Transverse colon (tissue), 4 donors: ENCODE measurements around the gene JPH3. TPM values are rescaled to one million over a fixed set of nuclear protein-coding genes. Genes with fewer than 3 reads are reported as not detected.

Experiments used
- DNase-seq: peaks from one replicate; pipeline ENCODE4 v3.0.0-alpha.2; 2019
- H3K27ac ChIP-seq, 4 donors: fragments of 200-600 bp; sonication (generic); 2 replicates each; pipeline ENCODE4 v1.5.1; 2016 to 2018; ENCODE audit warnings: inconsistent platforms in 4 of 4
- H3K27me3 ChIP-seq: fragments of 200-600 bp; sonication (generic); 2 replicates; pipeline ENCODE4 v1.5.1; 2017; ENCODE audit warnings: inconsistent platforms
- H3K36me3 ChIP-seq, 4 donors: fragments of 200-600 bp; sonication (generic); 2 replicates each; pipeline ENCODE4 v1.5.1; 2017 to 2019; ENCODE audit warnings: inconsistent platforms in 4 of 4
- H3K4me1 ChIP-seq, 4 donors: fragments of 200-600 bp; sonication (generic); 2 replicates each; pipeline ENCODE4 v1.5.1; 2017 to 2020; ENCODE audit warnings: inconsistent platforms in 4 of 4
- H3K4me3 ChIP-seq, 4 donors: fragments of 200-600 bp; sonication (generic); 1 replicate in 1 of 4; 2 replicates in 3 of 4; pipeline versions ENCODE4 v1.5.1 to v1.6.1; 2017 to 2019; ENCODE audit warnings: inconsistent platforms in 4 of 4
- H3K9me3 ChIP-seq, 2 donors: fragments of 200-600 bp; sonication (generic); 2 replicates each; pipeline ENCODE4 v1.5.1; 2017 to 2019; ENCODE audit warnings: inconsistent platforms in 2 of 2
- EP300 ChIP-seq: sonication (generic); formaldehyde crosslinking; IDR thresholded peaks from one replicate; pipeline ENCODE4 v1.6.1; 2017; ENCODE audit warnings: antibody characterized with exemption, low read depth
- POLR2A ChIP-seq: fragments of 450-650 bp; IDR thresholded peaks from one replicate; pipeline ENCODE4 v1.6.1; 2016; ENCODE audit warnings: antibody characterized with exemption, mild to moderate bottlenecking, moderate library complexity
- POLR2AphosphoS5 ChIP-seq, 3 donors: sonication (generic); formaldehyde crosslinking; IDR thresholded peaks; one replicate each; pipeline ENCODE4 v1.6.1; 2016; ENCODE audit warnings: antibody characterized with exemption in 3 of 3
- WGBS, 2 donors: methylation state at CpG; one replicate each; pipeline ENCODE4 v1.1.5; 2018; ENCODE audit warnings: low coverage in 1 of 2; 5-methylcytosine and 5-hydroxymethylcytosine counted together
- in situ Hi-C, 4 donors: fragments of 200-750 bp; cut with MboI; loops; one replicate each; pipeline versions ENCODE4 v1.15.0 to v1.15.1; 2017; ENCODE audit warnings: low sequenced_read_pairs in 3 of 4, low pct_ligation_motif_present in 1 of 4, low pct_unique_long_range_greater_than_20kb in 1 of 4
- intact Hi-C: fragments of 100-400 bp; cut with DNase I; formaldehyde crosslinking; loops from one replicate; pipeline ENCODE4 v1.15.1; 2023; ENCODE audit warnings: low total_unique reads
- total RNA-seq, 4 donors: library from RNA; depleted of rRNA; stranded (reverse); fragments of >200 nt; gene quantifications; one replicate each; pipeline ENCODE4 v1.1.0, GENCODE V29; 2016
- TF ChIP-seq, protein P1 (sequence below), 5 experiments: fragments of 200-600 bp in 3 of 5; fragments of 450-650 bp in 2 of 5; sonication (generic) in 3 of 5; IDR thresholded peaks; 1 replicate in 2 of 5; 2 replicates in 3 of 5; pipeline ENCODE4 v1.5.1; 2016 to 2017; ENCODE audit warnings: antibody characterized with exemption in 5 of 5, inconsistent platforms in 3 of 5, mild to moderate bottlenecking in 2 of 5, moderate library complexity in 1 of 5

The JPH3 gene
- total RNA-seq, 4 donors from 2014 or later: 0.32 to 5.2 (median 0.41) TPM; not detected in 1

DNA sequence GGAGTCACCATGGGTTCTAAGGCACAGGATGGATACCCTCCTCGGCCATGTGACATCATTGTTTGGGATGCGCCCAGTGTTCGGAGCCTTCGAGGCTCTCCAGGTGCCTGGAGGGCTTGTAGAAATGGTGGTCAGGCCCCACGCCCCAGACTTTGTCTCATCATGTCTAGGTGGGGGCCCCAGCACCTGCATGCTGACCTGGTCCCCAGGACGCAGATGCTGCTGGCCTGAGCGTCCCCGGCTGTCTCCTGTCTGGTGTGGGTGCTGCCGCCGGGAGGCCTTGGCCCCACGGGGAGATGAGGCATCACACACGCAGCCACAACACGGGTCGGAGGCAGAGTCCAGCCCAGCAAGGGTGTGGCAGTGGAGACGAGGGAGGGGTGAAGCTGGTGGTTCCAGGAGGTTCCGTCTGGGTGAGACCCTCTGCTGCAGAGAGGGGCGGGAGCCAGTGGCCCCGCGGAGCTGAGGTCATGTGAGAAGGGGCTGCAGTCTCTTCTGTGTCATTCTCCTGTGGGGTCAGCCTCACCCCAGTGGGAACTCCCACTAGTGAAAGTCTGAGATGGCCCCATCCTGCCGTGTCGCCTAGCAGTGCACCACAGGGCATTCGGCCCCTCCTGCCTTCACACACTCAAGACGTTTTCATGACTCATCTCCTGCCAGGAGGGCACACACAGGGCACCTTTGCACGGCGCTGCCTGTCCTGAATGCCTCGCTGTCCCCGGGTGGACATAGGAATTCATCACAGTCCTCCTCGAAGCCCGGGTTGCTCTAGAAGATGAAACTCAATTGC is 46.6 kb downstream of the JPH3 start:
- Histone ChIP-seq H3K27ac (no peak overlapping the region), H3K9me3 (no peaks in the 10 kb centered on the region), H3K4me1 (no peaks in the 10 kb centered on the region), H3K27me3 (peaks cover 42% of the 10 kb centered on the region), H3K36me3 (no peaks in the 10 kb centered on the region), H3K4me3 (no peak overlapping the region)
- in situ Hi-C loops (loop anchor here in 2 of 4 donors (25.0 kb wide), 2 partner anchors 237 to 337 kb away; partner anchors contain the start of gene C16orf95 (in 1 of the 2)), intact Hi-C loops (loop anchor here (10.0 kb wide), 1 partner anchor 224 kb away; no protein-coding TSS in a partner anchor)
- 65% methylated on average over 26 of the region's 29 CpGs; no CpG with 5 or more reads in 1 of the 2 donors for WGBS, 2 donors
- DNase-seq: no peak
- TF ChIP-seq POLR2AphosphoS5 (IDR thresholded peaks at IDR 0.05) (no peak), POLR2A (no peak), EP300 (no peak)
- TF ChIP-seq, protein P1, sequence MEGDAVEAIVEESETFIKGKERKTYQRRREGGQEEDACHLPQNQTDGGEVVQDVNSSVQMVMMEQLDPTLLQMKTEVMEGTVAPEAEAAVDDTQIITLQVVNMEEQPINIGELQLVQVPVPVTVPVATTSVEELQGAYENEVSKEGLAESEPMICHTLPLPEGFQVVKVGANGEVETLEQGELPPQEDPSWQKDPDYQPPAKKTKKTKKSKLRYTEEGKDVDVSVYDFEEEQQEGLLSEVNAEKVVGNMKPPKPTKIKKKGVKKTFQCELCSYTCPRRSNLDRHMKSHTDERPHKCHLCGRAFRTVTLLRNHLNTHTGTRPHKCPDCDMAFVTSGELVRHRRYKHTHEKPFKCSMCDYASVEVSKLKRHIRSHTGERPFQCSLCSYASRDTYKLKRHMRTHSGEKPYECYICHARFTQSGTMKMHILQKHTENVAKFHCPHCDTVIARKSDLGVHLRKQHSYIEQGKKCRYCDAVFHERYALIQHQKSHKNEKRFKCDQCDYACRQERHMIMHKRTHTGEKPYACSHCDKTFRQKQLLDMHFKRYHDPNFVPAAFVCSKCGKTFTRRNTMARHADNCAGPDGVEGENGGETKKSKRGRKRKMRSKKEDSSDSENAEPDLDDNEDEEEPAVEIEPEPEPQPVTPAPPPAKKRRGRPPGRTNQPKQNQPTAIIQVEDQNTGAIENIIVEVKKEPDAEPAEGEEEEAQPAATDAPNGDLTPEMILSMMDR (IDR thresholded peaks at IDR 0.05): no peak

DNA sequence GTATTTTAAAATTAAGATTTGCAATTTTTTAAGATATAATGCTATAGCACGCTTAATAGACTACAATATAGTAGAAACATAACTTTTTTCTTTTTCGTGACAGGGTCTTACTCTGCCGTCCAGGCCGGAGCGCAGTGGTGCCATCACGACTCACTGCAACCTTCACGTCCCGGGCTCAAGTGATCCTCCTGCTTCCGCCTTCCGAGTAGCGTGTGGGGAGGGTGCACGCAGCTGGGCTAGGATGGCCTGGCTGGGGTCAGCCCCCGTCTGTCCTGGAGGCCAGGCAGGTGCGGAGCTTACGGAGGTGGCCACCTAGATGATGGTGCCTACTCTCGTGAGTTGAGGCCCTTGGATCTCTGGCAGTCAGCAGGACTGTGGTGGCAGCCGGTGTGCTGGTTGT is 50.1 kb downstream of the JPH3 start:
- H3K36me3 ChIP-seq: no peaks in the 10 kb centered on the region
- TF ChIP-seq, protein P1 (IDR thresholded peaks at IDR 0.05): no peak
- TF ChIP-seq EP300 (no peak), POLR2AphosphoS5 (IDR thresholded peaks at IDR 0.05) (no peak), POLR2A (no peak)
- in situ Hi-C loops (no loop called here), intact Hi-C loops (no loop called here)
- H3K27ac ChIP-seq: no peak overlapping the region
- peaks cover 25% of the 10 kb centered on the region for H3K27me3 ChIP-seq
- H3K4me1 ChIP-seq: no peaks in the 10 kb centered on the region
- no peaks in the 10 kb centered on the region for H3K9me3 ChIP-seq
- no peak overlapping the region for H3K4me3 ChIP-seq
- WGBS, 2 donors: 86 to 94% methylated on average over 6 to 13 of the region's 17 CpGs
- DNase-seq: no peak

DNA sequence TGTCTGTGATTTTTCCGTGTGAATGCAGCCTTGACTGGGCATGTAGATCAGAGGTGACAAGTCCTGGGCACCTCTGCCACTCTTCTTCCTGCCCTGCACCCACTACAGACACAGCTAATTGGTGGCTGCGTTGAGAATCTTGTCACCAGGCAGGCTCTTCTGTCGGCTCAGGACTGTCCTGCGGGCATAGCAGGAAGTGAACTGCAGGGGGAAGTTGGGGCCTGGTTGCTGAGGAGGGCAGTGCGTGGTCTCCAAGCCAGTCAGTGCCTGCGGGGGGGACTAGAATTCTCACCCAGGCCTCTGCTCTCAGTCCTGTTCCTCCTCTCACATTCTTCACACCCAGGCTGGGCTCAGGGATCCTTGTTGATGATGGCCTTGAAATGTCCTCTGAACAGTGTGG is 50.5 kb downstream of the JPH3 start:
- intact Hi-C loops: no loop called here

DNA sequence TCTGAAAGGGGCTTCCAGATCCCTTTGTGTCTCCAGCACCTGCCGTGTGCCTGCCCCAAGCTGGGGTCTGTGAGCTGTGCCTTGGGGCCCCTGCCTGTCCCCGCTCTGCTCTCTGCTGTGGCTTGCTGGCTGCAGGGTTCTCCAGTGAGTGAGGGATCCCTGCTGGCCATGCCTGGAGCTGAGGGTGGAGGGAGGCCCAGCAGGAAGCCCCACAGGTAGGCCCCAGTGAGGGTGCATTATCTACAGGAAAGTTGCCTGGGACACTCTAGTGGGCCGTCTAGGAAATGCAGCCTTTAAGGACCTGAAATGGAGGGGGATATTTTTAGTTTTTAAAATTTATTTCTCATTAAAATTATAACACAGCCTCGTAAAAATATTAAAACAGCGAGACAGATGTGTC is 50.9 kb downstream of the JPH3 start:
- Histone ChIP-seq H3K27me3 (peaks cover 17% of the 10 kb centered on the region), H3K36me3 (no peaks in the 10 kb centered on the region), H3K4me1 (no peaks in the 10 kb centered on the region), H3K9me3 (no peaks in the 10 kb centered on the region), H3K27ac (no peak overlapping the region), H3K4me3 (no peak overlapping the region)
- intact Hi-C loops (no loop called here), in situ Hi-C loops (no loop called here)
- WGBS, 2 donors: 61 to 63% methylated on average over 2 to 5 of the region's 5 CpGs
- no peak for TF ChIP-seq EP300
- TF ChIP-seq, protein P1 (IDR thresholded peaks at IDR 0.05): peak in 1 of 5 experiments; percentile 15
- TF ChIP-seq POLR2AphosphoS5 (IDR thresholded peaks at IDR 0.05): no peak
- no peak for TF ChIP-seq POLR2A
- no peak for DNase-seq

More for the DNA sequence above, 50.5 kb downstream of the JPH3 start:
- Histone ChIP-seq H3K36me3 (no peaks in the 10 kb centered on the region), H3K4me1 (no peaks in the 10 kb centered on the region), H3K27ac (no peak overlapping the region), H3K4me3 (no peak overlapping the region), H3K27me3 (peaks cover 21% of the 10 kb centered on the region), H3K9me3 (no peaks in the 10 kb centered on the region)
- TF ChIP-seq, protein P1 (IDR thresholded peaks at IDR 0.05): no peak
- no peak for TF ChIP-seq POLR2A
- no peak for TF ChIP-seq POLR2AphosphoS5 (IDR thresholded peaks at IDR 0.05)
- TF ChIP-seq EP300: no peak
- DNase-seq: no peak
- 54% methylated on average over 6 of the region's 6 CpGs; no CpG with 5 or more reads in 1 of the 2 donors for WGBS, 2 donors
- in situ Hi-C loops: no loop called here
